K562 (cell line): Measurements from ENCODE around the gene AJUBA. TPM values are rescaled to one million over a fixed set of nuclear protein-coding genes. Genes with fewer than 3 reads are reported as not detected.

Source experiments
- ATF1 ChIP-seq, 2 experiments: fragments of 450-650 bp in 1 of 2; IDR thresholded peaks; 2 replicates each; pipeline ENCODE4 v1.6.1; 2016; ENCODE audit warnings: missing compliant biosample characterization in 1 of 2, missing genetic modification characterization in 1 of 2
- CREM ChIP-seq: IDR thresholded peaks from 2 replicates; pipeline ENCODE4 v1.6.1; 2014; ENCODE audit warnings: antibody characterized with exemption, low read depth
- CTBP1 ChIP-seq: fragments of 450-650 bp; IDR thresholded peaks from 2 replicates; pipeline ENCODE4 v1.6.1; 2016; ENCODE audit warnings: borderline replicate concordance
- ERF ChIP-seq: fragments of 450-650 bp; formaldehyde crosslinking; IDR thresholded peaks from 2 replicates; pipeline ENCODE4 v1.4.0; 2020; ENCODE audit warnings: mild to moderate bottlenecking, mixed read lengths
- FOSL1 ChIP-seq: fragments of 200-800 bp; sonication (Bioruptor generic); conservative IDR thresholded peaks from 2 replicates; pipeline ENCODE4 v1.6.1; 2016; ENCODE audit warnings: missing genetic modification characterization, missing compliant biosample characterization
- FOXK2 ChIP-seq, 2 experiments: fragments of 450-650 bp; IDR thresholded peaks in 1 of 2; conservative IDR thresholded peaks in 1 of 2; 2 replicates each; pipeline ENCODE4 v1.6.1; 2016; ENCODE audit warnings: low read depth in 2 of 2, mild to moderate bottlenecking in 1 of 2
- GATA2 ChIP-seq: sonication (generic); formaldehyde crosslinking; IDR thresholded peaks from 2 replicates; pipeline ENCODE4 v1.4.0; 2020; ENCODE audit warnings: mild to moderate bottlenecking, missing genetic modification reagents
- HDGF ChIP-seq: fragments of 450-650 bp; IDR thresholded peaks from 2 replicates; pipeline ENCODE4 v1.6.1; 2016
- HMGN3 ChIP-seq: IDR thresholded peaks from 2 replicates; pipeline ENCODE4 v1.6.1; 2011; ENCODE audit warnings: borderline replicate concordance, low read depth, mild to moderate bottlenecking, mixed read lengths, low read length; ENCODE audit not compliant: insufficient read length; ENCODE audit errors: extremely low read depth
- KLF16 ChIP-seq: IDR thresholded peaks from 2 replicates; pipeline ENCODE4 v1.6.1; 2016; ENCODE audit warnings: antibody characterized with exemption
- MCM5 ChIP-seq: fragments of 450-650 bp; IDR thresholded peaks from 2 replicates; pipeline ENCODE4 v1.6.1; 2016; ENCODE audit warnings: low read depth
- NBN ChIP-seq: fragments of 450-650 bp; IDR thresholded peaks from 2 replicates; pipeline ENCODE4 v1.6.1; 2016; ENCODE audit warnings: low read depth, mild to moderate bottlenecking
- NRF1 ChIP-seq, 2 experiments: fragments of 450-650 bp; IDR thresholded peaks in 1 of 2; conservative IDR thresholded peaks in 1 of 2; 2 replicates each; pipeline ENCODE4 v1.6.1; 2014; ENCODE audit warnings: mild to moderate bottlenecking in 2 of 2
- PHB2 ChIP-seq: fragments of 450-650 bp; IDR thresholded peaks from 2 replicates; pipeline ENCODE4 v1.6.1; 2017; ENCODE audit warnings: low read depth
- POLR2A ChIP-seq: fragments of 450-650 bp; conservative IDR thresholded peaks from 2 replicates; pipeline ENCODE4 v1.6.1; 2016
- RCOR1 ChIP-seq, 2 experiments: IDR thresholded peaks; 2 replicates each; pipeline ENCODE4 v1.6.1; 2012; ENCODE audit warnings: low read depth in 2 of 2, low read length in 2 of 2, borderline replicate concordance in 1 of 2, improper control_type of control experiment in 1 of 2
- RFX1 ChIP-seq: fragments of 450-650 bp; IDR thresholded peaks from 2 replicates; pipeline ENCODE4 v1.6.1; 2016; ENCODE audit warnings: mild to moderate bottlenecking, moderate library complexity
- STAT5A ChIP-seq: IDR thresholded peaks from 2 replicates; pipeline ENCODE4 v1.6.1; 2012; ENCODE audit warnings: low read length, inconsistent platforms, borderline replicate concordance
- YY1 ChIP-seq, 3 experiments: IDR thresholded peaks; 2 replicates each; pipeline ENCODE4 v1.6.1; 2011; ENCODE audit warnings: low read length in 2 of 3, mild to moderate bottlenecking in 2 of 3, moderate library complexity in 2 of 3, borderline replicate concordance in 1 of 3, control low read depth in 1 of 3, low read depth in 1 of 3; ENCODE audit not compliant: insufficient read depth in 3 of 3, insufficient replicate concordance in 2 of 3, control insufficient read depth in 1 of 3, insufficient read length in 1 of 3; ENCODE audit errors: extremely low read depth in 1 of 3
- ZFP1 ChIP-seq: fragments of 450-650 bp; formaldehyde crosslinking; IDR thresholded peaks from 2 replicates; pipeline ENCODE4 v1.4.0; 2020; ENCODE audit warnings: mild to moderate bottlenecking, mixed read lengths
- ZNF174 ChIP-seq: fragments of 250-450 bp; sonication (Bioruptor Pico); IDR thresholded peaks from 2 replicates; pipeline ENCODE4 v1.4.0; 2020; ENCODE audit warnings: mild to moderate bottlenecking
- ZNF354B ChIP-seq: fragments of 250-450 bp; sonication (Bioruptor Pico); IDR thresholded peaks from 2 replicates; pipeline ENCODE4 v1.4.0; 2020
- ZNF639 ChIP-seq, 2 experiments: fragments of 200-800 bp in 1 of 2; sonication (Bioruptor generic) in 1 of 2; sonication (generic) in 1 of 2; formaldehyde crosslinking in 1 of 2; IDR thresholded peaks in 1 of 2; conservative IDR thresholded peaks in 1 of 2; 2 replicates each; pipeline versions ENCODE4 v1.5.0 to v1.6.1; 2016 to 2020; ENCODE audit warnings: missing compliant biosample characterization in 1 of 2, missing genetic modification characterization in 1 of 2, missing genetic modification reagents in 1 of 2
- ZNF644 ChIP-seq: fragments of 200-800 bp; sonication (Bioruptor generic); IDR thresholded peaks from 2 replicates; pipeline ENCODE4 v1.6.1; 2016; ENCODE audit warnings: low read depth, missing genetic modification characterization, missing compliant biosample characterization
- polyA plus RNA-seq, 8 experiments: library from polyadenylated mRNA; depleted of rRNA in 4 of 8; stranded (reverse) in 5 of 8; unstranded in 3 of 8; fragments of >200 nt; fragmentation: Nextera tagmentation in 2 of 8; fragmentation: Illumina TruSeq in 1 of 8; extraction: Ambion mirVana in 2 of 8; extraction: Trizol in 1 of 8; gene quantifications; 2 replicates each; pipeline versions ENCODE4 v1.2.1 to v1.2.3, GENCODE V29; 2011 to 2014; ENCODE audit warnings: inconsistent platforms in 1 of 8, missing spikeins in 1 of 8
- total RNA-seq, 7 experiments: library from RNA; depleted of rRNA in 6 of 7; stranded (reverse); fragments of >200 nt in 6 of 7; fragmentation: Illumina TruSeq in 2 of 7; extraction: Trizol in 2 of 7; gene quantifications; 2 replicates each; pipeline versions ENCODE4 v1.2.1 to v1.2.3, GENCODE V29; 2011 to 2021; ENCODE audit warnings: low replicate concordance in 1 of 7
- TF ChIP-seq, protein P1 (sequence below): fragments of 450-650 bp; IDR thresholded peaks from 2 replicates; pipeline ENCODE4 v1.6.1; 2016; ENCODE audit warnings: antibody characterized with exemption

The AJUBA gene
- total and polyA plus RNA-seq, 9 of the 15 experiments (the other 6 are each of a cell fraction or from before 2014, with no cell fraction given): 0.73 to 4.7 (median 2.8) TPM

DNA sequence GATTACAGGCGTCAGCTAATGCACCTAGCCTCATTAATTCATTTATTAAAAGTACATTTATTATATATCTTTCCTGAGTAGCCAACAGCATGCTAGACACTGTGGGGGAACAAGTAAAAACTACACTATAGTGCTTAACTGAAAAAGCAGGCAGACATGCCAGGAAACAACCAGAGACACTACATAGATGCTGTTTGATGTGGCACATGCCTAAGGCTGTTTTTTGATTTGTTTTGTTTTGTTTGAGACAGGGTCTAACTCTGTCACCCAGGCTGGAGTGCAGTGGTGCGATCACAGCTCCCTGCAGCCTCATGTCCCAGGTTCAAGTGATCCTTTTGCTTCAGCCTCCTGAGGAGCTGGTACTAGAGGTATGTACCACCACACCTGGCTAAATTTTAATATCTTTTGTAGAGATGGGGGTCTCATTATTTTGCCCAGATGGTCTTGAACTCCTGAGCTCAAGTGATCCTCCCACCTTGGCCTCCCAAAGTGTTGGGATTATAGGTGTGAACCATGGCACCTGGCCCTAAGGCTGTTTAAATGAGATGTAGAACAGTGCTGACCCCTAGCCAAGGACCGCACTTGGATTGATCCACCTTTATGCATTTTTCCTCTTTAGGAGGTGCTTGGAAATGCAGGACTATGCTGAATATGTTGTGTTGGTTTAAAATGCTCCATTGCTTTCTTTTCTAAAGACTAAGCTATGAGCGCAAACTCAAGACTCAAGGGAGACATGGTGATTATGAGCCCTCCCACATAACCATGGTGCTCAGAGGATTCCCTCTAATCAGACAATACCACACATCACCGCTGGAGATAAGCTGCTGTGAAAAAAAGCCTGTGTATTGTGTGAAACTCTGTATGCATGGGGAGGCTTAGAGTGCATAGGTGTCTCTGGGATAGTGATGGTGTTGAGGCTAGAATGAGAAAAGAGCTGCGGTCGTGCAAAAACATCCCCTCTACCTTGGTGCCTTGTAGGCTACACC, 38.1 kb upstream of the AJUBA start (continued):
- 0 out of 2 replicates have a peak, but pooled peaks have one; percentile 53 for TF ChIP-seq ERF
- TF ChIP-seq ZNF354B (CRISPR knock-in tag): no peak
- 0 out of 2 replicates have a peak, but pooled peaks have one; percentile 13 for TF ChIP-seq FOSL1 (tag)
- TF ChIP-seq ZNF644: 0 out of 2 replicates have a peak, but pooled peaks have one; percentile 27
- TF ChIP-seq KLF16: peak; percentile 38; the same call in 1 of the 2 replicates
- TF ChIP-seq ATF1 (CRISPR knock-in tag; IDR thresholded peaks at IDR 0.05): no peak
- TF ChIP-seq ATF1 (tag; IDR thresholded peaks at IDR 0.05): 0 out of 2 replicates have a peak, but pooled peaks have one; percentile 12
- no peak for TF ChIP-seq HMGN3
- peak; percentile 69 for TF ChIP-seq STAT5A
- 0 out of 4 replicates have a peak, but pooled peaks of 1 of the 2 experiments have one; percentile 24 for TF ChIP-seq ZNF639 (CRISPR knock-in tag; conservative IDR thresholded peaks at IDR 0.05 in 1 of 2, IDR thresholded peaks at IDR 0.05 in 1 of 2)
- TF ChIP-seq NBN: peak; percentile 45; the same call in 1 of the 2 replicates
- TF ChIP-seq, protein P1, sequence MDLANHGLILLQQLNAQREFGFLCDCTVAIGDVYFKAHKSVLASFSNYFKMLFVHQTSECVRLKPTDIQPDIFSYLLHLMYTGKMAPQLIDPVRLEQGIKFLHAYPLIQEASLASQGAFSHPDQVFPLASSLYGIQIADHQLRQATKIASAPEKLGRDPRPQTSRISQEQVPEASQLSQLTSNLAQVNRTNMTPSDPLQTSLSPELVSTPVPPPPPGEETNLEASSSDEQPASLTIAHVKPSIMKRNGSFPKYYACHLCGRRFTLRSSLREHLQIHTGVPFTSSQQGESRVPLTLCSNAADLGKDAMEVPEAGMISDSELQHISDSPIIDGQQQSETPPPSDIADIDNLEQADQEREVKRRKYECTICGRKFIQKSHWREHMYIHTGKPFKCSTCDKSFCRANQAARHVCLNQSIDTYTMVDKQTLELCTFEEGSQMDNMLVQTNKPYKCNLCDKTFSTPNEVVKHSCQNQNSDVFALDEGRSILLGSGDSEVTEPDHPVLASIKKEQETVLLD: peak; percentile 74; the same call in 1 of the 2 replicates
- peak; percentile 38; the same call in 1 of the 2 replicates for TF ChIP-seq RFX1
- TF ChIP-seq GATA2 (CRISPR knock-in tag): peak; percentile 63; the same call in 1 of the 2 replicates
- TF ChIP-seq CREM: peak; percentile 70; the same call in 1 of the 2 replicates
- TF ChIP-seq MCM5: no peak
- TF ChIP-seq POLR2A: 0 out of 2 replicates have a peak, but pooled peaks have one; percentile 0
- peak; percentile 46 to 92; a peak in 2 of 4 replicates for TF ChIP-seq RCOR1 (IDR thresholded peaks at IDR 0.05; ENCODE audit: borderline replicate concordance in 1 of 2, low read depth in 2 of 2, low read length in 2 of 2)
- TF ChIP-seq CTBP1: peak; percentile 91
- TF ChIP-seq PHB2: 0 out of 2 replicates have a peak, but pooled peaks have one; percentile 14
- no peak for TF ChIP-seq ZNF174 (CRISPR knock-in tag)
- TF ChIP-seq YY1 (IDR thresholded peaks at IDR 0.05; ENCODE audit: borderline replicate concordance in 1 of 3, control insufficient read depth in 1 of 3, extremely low read depth in 1 of 3, insufficient read depth in 3 of 3, insufficient read length in 1 of 3, insufficient replicate concordance in 2 of 3, low read depth in 1 of 3, low read length in 2 of 3): peak in 1 of 3 experiments; percentile 40
- TF ChIP-seq HDGF: no peak
- no peak for TF ChIP-seq ZFP1 (CRISPR knock-in tag)
- peak; percentile 50 to 53; a peak in 2 of 4 replicates for TF ChIP-seq FOXK2 (conservative IDR thresholded peaks at IDR 0.05 in 1 of 2, IDR thresholded peaks at IDR 0.05 in 1 of 2; ENCODE audit: low read depth in 2 of 2)
- peak; percentile 67 to 71 for TF ChIP-seq NRF1 (conservative IDR thresholded peaks at IDR 0.05 in 1 of 2, IDR thresholded peaks at IDR 0.05 in 1 of 2)
